Transverse colon (tissue), 4 donors: Measurements from ENCODE around the gene DNER. TPM values are rescaled to one million over a fixed set of nuclear protein-coding genes. Genes with fewer than 3 reads are reported as not detected.
"Not testable (repeated sequence)": the region's sequence is repeated elsewhere in the genome, so short reads cannot be mapped to it uniquely, and the experiment has no call there.

ENCODE experiments used
- DNase-seq: peaks from one replicate; pipeline ENCODE4 v3.0.0-alpha.2; 2019
- H3K27ac ChIP-seq, 4 donors: fragments of 200-600 bp; sonication (generic); 2 replicates each; pipeline ENCODE4 v1.5.1; 2016 to 2018; ENCODE audit warnings: inconsistent platforms in 4 of 4
- H3K27me3 ChIP-seq: fragments of 200-600 bp; sonication (generic); 2 replicates; pipeline ENCODE4 v1.5.1; 2017; ENCODE audit warnings: inconsistent platforms
- H3K36me3 ChIP-seq, 4 donors: fragments of 200-600 bp; sonication (generic); 2 replicates each; pipeline ENCODE4 v1.5.1; 2017 to 2019; ENCODE audit warnings: inconsistent platforms in 4 of 4
- H3K4me1 ChIP-seq, 4 donors: fragments of 200-600 bp; sonication (generic); 2 replicates each; pipeline ENCODE4 v1.5.1; 2017 to 2020; ENCODE audit warnings: inconsistent platforms in 4 of 4
- H3K4me3 ChIP-seq, 4 donors: fragments of 200-600 bp; sonication (generic); 1 replicate in 1 of 4; 2 replicates in 3 of 4; pipeline versions ENCODE4 v1.5.1 to v1.6.1; 2017 to 2019; ENCODE audit warnings: inconsistent platforms in 4 of 4
- H3K9me3 ChIP-seq, 2 donors: fragments of 200-600 bp; sonication (generic); 2 replicates each; pipeline ENCODE4 v1.5.1; 2017 to 2019; ENCODE audit warnings: inconsistent platforms in 2 of 2
- EP300 ChIP-seq: sonication (generic); formaldehyde crosslinking; IDR thresholded peaks from one replicate; pipeline ENCODE4 v1.6.1; 2017; ENCODE audit warnings: antibody characterized with exemption, low read depth
- POLR2A ChIP-seq: fragments of 450-650 bp; IDR thresholded peaks from one replicate; pipeline ENCODE4 v1.6.1; 2016; ENCODE audit warnings: antibody characterized with exemption, mild to moderate bottlenecking, moderate library complexity
- POLR2AphosphoS5 ChIP-seq, 3 donors: sonication (generic); formaldehyde crosslinking; IDR thresholded peaks; one replicate each; pipeline ENCODE4 v1.6.1; 2016; ENCODE audit warnings: antibody characterized with exemption in 3 of 3
- WGBS, 2 donors: methylation state at CpG; one replicate each; pipeline ENCODE4 v1.1.5; 2018; ENCODE audit warnings: low coverage in 1 of 2; 5-methylcytosine and 5-hydroxymethylcytosine counted together
- in situ Hi-C, 4 donors: fragments of 200-750 bp; cut with MboI; loops; one replicate each; pipeline versions ENCODE4 v1.15.0 to v1.15.1; 2017; ENCODE audit warnings: low sequenced_read_pairs in 3 of 4, low pct_ligation_motif_present in 1 of 4, low pct_unique_long_range_greater_than_20kb in 1 of 4
- intact Hi-C: fragments of 100-400 bp; cut with DNase I; formaldehyde crosslinking; loops from one replicate; pipeline ENCODE4 v1.15.1; 2023; ENCODE audit warnings: low total_unique reads
- total RNA-seq, 4 donors: library from RNA; depleted of rRNA; stranded (reverse); fragments of >200 nt; gene quantifications; one replicate each; pipeline ENCODE4 v1.1.0, GENCODE V29; 2016
- TF ChIP-seq, protein P1 (sequence below), 5 experiments: fragments of 200-600 bp in 3 of 5; fragments of 450-650 bp in 2 of 5; sonication (generic) in 3 of 5; IDR thresholded peaks; 1 replicate in 2 of 5; 2 replicates in 3 of 5; pipeline ENCODE4 v1.5.1; 2016 to 2017; ENCODE audit warnings: antibody characterized with exemption in 5 of 5, inconsistent platforms in 3 of 5, mild to moderate bottlenecking in 2 of 5, moderate library complexity in 1 of 5

Gene DNER, protein sequence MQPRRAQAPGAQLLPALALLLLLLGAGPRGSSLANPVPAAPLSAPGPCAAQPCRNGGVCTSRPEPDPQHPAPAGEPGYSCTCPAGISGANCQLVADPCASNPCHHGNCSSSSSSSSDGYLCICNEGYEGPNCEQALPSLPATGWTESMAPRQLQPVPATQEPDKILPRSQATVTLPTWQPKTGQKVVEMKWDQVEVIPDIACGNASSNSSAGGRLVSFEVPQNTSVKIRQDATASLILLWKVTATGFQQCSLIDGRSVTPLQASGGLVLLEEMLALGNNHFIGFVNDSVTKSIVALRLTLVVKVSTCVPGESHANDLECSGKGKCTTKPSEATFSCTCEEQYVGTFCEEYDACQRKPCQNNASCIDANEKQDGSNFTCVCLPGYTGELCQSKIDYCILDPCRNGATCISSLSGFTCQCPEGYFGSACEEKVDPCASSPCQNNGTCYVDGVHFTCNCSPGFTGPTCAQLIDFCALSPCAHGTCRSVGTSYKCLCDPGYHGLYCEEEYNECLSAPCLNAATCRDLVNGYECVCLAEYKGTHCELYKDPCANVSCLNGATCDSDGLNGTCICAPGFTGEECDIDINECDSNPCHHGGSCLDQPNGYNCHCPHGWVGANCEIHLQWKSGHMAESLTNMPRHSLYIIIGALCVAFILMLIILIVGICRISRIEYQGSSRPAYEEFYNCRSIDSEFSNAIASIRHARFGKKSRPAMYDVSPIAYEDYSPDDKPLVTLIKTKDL
- 1 to 10 TPM; 1.9 to 4.9 (median 2.5) TPM for total RNA-seq

DNA sequence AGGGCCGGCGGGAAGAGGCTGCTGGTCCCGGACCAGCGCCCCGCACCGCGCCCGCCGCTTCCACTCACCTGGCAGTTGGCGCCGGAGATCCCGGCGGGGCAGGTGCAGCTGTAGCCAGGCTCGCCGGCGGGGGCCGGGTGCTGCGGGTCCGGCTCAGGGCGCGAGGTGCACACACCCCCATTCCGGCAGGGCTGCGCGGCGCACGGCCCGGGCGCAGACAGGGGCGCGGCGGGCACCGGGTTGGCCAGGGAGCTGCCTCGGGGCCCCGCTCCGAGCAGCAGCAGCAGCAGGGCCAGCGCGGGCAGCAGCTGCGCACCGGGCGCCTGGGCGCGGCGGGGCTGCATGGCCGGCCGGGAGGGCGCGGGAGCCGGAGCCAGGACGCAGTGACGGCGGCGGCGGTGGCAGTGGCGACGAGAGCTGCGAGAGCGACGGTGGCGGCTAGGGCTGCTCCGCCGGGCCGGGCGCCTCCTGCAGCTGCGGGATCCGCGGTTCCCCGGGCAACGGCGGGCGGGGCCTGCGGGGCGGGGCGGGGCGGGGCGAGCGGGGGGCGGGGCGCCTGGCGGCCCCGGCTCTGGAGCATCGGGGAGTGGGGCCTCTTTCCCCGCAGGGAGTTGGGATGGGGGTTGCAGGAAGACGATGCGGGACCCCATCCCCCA lies at the start of gene DNER:
Gene DNER, minus strand, starts transcription at position 476 of the 656 bp plus-strand sequence. Its CDS starts 132 bp downstream, at position 344.
- WGBS, 2 donors = 0% methylated on average over 54 of the region's 84 CpGs; no CpG with 5 or more reads in 1 of the 2 donors
- peak; percentile 20 for DNase-seq
- H3K4me1 ChIP-seq = peaks cover 5 to 19% (median 18%) of the 10 kb centered on the region in 4 donors
- intact Hi-C loops (no loop called here), in situ Hi-C loops (no loop called here)
- no peak within 1 kb of the TSS for H3K27ac ChIP-seq
- peak within 1 kb of the TSS in 3 of 4 donors; percentile 31 to 43 (median 36) for H3K4me3 ChIP-seq
- no peaks in the 10 kb centered on the region for H3K9me3 ChIP-seq
- no peaks in the 10 kb centered on the region for H3K36me3 ChIP-seq
- peaks cover 90% of the 10 kb centered on the region for H3K27me3 ChIP-seq
- TF ChIP-seq POLR2A (no peak), POLR2AphosphoS5 (IDR thresholded peaks at IDR 0.05) (no peak), EP300 (no peak)
- TF ChIP-seq, protein P1, sequence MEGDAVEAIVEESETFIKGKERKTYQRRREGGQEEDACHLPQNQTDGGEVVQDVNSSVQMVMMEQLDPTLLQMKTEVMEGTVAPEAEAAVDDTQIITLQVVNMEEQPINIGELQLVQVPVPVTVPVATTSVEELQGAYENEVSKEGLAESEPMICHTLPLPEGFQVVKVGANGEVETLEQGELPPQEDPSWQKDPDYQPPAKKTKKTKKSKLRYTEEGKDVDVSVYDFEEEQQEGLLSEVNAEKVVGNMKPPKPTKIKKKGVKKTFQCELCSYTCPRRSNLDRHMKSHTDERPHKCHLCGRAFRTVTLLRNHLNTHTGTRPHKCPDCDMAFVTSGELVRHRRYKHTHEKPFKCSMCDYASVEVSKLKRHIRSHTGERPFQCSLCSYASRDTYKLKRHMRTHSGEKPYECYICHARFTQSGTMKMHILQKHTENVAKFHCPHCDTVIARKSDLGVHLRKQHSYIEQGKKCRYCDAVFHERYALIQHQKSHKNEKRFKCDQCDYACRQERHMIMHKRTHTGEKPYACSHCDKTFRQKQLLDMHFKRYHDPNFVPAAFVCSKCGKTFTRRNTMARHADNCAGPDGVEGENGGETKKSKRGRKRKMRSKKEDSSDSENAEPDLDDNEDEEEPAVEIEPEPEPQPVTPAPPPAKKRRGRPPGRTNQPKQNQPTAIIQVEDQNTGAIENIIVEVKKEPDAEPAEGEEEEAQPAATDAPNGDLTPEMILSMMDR (IDR thresholded peaks at IDR 0.05) = no peak

DNA sequence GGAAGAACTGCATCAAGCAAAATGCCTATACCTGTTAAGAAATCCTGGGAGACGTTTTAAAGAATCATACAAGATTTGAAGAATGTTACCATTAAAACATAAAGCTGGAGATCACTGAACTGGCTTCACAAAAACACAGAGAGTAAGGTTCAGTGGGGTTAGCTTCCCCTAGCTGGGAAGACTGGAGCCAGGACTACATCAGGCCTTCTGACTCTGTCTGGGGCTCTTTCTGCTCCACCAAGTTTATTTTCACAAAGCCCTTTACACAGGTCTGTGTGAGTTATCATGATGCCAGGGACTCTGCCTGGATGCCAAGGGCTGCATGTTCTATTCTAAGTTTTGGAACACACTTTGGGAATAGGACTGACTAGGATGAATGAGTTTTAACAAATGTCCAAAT lies 47.3 kb upstream of the DNER start:
- TF ChIP-seq POLR2AphosphoS5 (IDR thresholded peaks at IDR 0.05) (no peak), POLR2A (no peak), EP300 (no peak)
- TF ChIP-seq, protein P1 (IDR thresholded peaks at IDR 0.05) = no peak
- Histone ChIP-seq H3K9me3 (no peaks in the 10 kb centered on the region), H3K36me3 (peaks cover 0 to 29% (median 6%) of the 10 kb centered on the region in 4 donors), H3K27me3 (no peaks in the 10 kb centered on the region), H3K4me1 (no peaks in the 10 kb centered on the region), H3K4me3 (no peak overlapping the region), H3K27ac (no peak overlapping the region)
- intact Hi-C loops = no loop called here
- whole genome bisulfite sequencing, 2 donors = 63 to 67% methylated on average over 1 of the region's 1 CpG
- DNase-seq = no peak
- in situ Hi-C loops = no loop called here

DNA sequence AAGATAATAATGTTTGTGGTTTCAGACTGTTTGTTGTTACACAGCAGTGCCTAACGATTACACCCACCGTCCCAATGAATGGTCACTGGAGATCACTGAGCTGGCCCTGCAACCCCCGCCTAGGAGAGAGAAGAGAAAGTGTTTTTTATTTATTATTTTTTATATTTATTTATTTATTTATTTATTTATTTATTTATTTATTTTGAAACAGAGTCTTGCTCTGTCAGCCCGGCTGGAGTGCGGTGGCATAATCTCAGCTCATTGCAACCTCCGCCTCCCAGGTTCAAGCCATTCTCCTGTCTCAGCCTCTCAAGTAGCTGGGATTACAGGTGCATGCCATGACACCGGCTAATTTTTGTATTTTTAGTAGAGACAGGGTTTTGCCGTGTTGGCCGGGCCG lies 43.1 kb upstream of the DNER start:
- H3K4me3 ChIP-seq, H3K27me3 ChIP-seq, H3K27ac ChIP-seq, intact Hi-C loops, H3K4me1 ChIP-seq, H3K36me3 ChIP-seq, H3K9me3 ChIP-seq, DNase-seq, in situ Hi-C loops: not testable (repeated sequence)
- 90 to 98% methylated on average over 7 to 10 of the region's 10 CpGs for WGBS, 2 donors

DNA sequence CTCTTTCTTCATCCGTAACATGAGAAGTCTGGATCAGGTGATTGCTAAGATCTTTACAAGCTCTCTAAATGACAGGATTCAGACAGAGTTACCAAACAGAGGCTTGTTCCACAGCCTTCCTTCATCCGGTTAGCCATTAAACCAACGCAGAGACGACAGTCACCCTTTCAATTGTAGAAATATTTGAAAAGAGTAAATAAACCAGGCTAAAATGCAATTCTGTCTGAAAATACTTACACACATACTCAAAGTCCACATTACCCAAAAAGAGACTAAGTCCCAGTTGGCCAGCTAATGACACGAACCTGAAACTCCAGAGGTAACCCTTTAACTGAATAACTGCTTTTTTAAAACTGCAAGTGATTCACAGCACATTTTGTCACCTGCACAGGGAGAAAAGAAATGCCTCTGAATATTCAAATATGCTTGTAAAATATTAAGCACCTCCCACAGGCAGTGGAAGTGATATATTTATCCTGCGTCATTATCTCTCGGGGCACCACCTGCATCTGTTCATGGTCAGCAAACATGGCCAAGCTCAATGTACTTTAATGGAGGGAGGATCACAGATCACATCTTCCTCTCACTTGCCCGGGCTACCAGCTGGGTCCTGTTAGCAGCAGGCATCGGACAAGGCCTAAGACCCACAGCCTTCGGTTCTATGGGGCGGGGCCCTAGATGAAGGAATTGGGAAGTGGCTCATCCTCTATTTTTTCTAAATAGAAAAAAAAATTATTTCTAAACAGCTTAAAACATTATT lies 38.8 kb upstream of the DNER start:
- H3K9me3 ChIP-seq = no peaks in the 10 kb centered on the region
- H3K4me1 ChIP-seq = no peaks in the 10 kb centered on the region
- H3K27ac ChIP-seq = no peak overlapping the region
- DNase-seq = no peak
- 62 to 78% methylated on average over 5 to 11 of the region's 11 CpGs for WGBS, 2 donors
- in situ Hi-C loops = no loop called here
- H3K36me3 ChIP-seq = no peaks in the 10 kb centered on the region
- intact Hi-C loops = no loop called here
- no peaks in the 10 kb centered on the region for H3K27me3 ChIP-seq
- no peak overlapping the region for H3K4me3 ChIP-seq
- TF ChIP-seq POLR2A (no peak), EP300 (no peak), POLR2AphosphoS5 (IDR thresholded peaks at IDR 0.05) (no peak)
- TF ChIP-seq, protein P1 (IDR thresholded peaks at IDR 0.05) = no peak
